HepG2 (cell line): ENCODE results near the gene BARX2. TPM values are rescaled to one million over a fixed set of nuclear protein-coding genes. Genes with fewer than 3 reads are reported as not detected.

Source experiments
- AHDC1 ChIP-seq: sonication (generic); formaldehyde crosslinking; IDR thresholded peaks from 2 replicates; pipeline ENCODE4 v1.5.1; 2020; ENCODE audit warnings: mild to moderate bottlenecking, missing genetic modification reagents, borderline replicate concordance
- ARID4A ChIP-seq: sonication (generic); formaldehyde crosslinking; IDR thresholded peaks from 2 replicates; pipeline ENCODE4 v1.5.0; 2020; ENCODE audit warnings: mild to moderate bottlenecking, missing genetic modification reagents, borderline replicate concordance
- ATF1 ChIP-seq: IDR thresholded peaks from 2 replicates; pipeline ENCODE4 v1.6.1; 2016; ENCODE audit warnings: mild to moderate bottlenecking, control low read depth
- ETV5 ChIP-seq: IDR thresholded peaks from 2 replicates; pipeline ENCODE4 v1.6.1; 2018; ENCODE audit warnings: missing biosample characterization, missing genetic modification reagents, inconsistent platforms, borderline replicate concordance
- FOXC1 ChIP-seq: sonication (generic); formaldehyde crosslinking; IDR thresholded peaks from 2 replicates; pipeline ENCODE4 v1.8.0; 2022; ENCODE audit warnings: mild to moderate bottlenecking, missing genetic modification reagents, borderline replicate concordance
- GATAD2A ChIP-seq: IDR thresholded peaks from 2 replicates; pipeline ENCODE4 v1.6.1; 2016
- HOXA7 ChIP-seq: sonication (generic); formaldehyde crosslinking; IDR thresholded peaks from 2 replicates; pipeline ENCODE4 v1.8.1; 2022; ENCODE audit warnings: mild to moderate bottlenecking, missing genetic modification reagents, moderate library complexity
- KLF9 ChIP-seq: IDR thresholded peaks from 2 replicates; pipeline ENCODE4 v1.6.1; 2016; ENCODE audit warnings: low read depth
- NCOR1 ChIP-seq: fragments of 200-600 bp; sonication (generic); IDR thresholded peaks from 2 replicates; pipeline ENCODE4 v1.7.0; 2017; ENCODE audit warnings: antibody characterized with exemption, low read length, borderline replicate concordance
- NFE2L1 ChIP-seq: sonication (generic); formaldehyde crosslinking; IDR thresholded peaks from 2 replicates; pipeline ENCODE4 v1.4.0; 2020; ENCODE audit warnings: missing genetic modification reagents, mild to moderate bottlenecking, borderline replicate concordance
- PATZ1 ChIP-seq: sonication (generic); formaldehyde crosslinking; IDR thresholded peaks from 2 replicates; pipeline ENCODE4 v1.4.0; 2020; ENCODE audit warnings: missing genetic modification reagents
- ZNF879 ChIP-seq: sonication (generic); formaldehyde crosslinking; IDR thresholded peaks from 2 replicates; pipeline ENCODE4 v1.8.1; 2023; ENCODE audit warnings: missing genetic modification reagents
- ZUFSP ChIP-seq: sonication (generic); formaldehyde crosslinking; IDR thresholded peaks from 2 replicates; pipeline ENCODE4 v1.9.0; 2021; ENCODE audit warnings: missing genetic modification reagents, mild to moderate bottlenecking, borderline replicate concordance
- polyA plus RNA-seq, 8 experiments: library from polyadenylated mRNA; depleted of rRNA in 3 of 8; stranded (reverse) in 7 of 8; unstranded in 1 of 8; fragments of >200 nt; fragmentation: Illumina TruSeq in 4 of 8; extraction: Trizol in 4 of 8; gene quantifications; 2 replicates each; pipeline versions ENCODE4 v1.2.1 to v1.2.3, GENCODE V29; 2011 to 2016; ENCODE audit warnings: low read depth in 4 of 8, missing spikeins in 1 of 8, mixed read lengths in 1 of 8; ENCODE audit not compliant: insufficient read depth in 1 of 8
- total RNA-seq, 5 experiments: library from RNA; depleted of rRNA; stranded (reverse); fragments of >200 nt; fragmentation: Illumina TruSeq; extraction: Trizol; gene quantifications; 2 replicates each; pipeline ENCODE4 v1.2.3, GENCODE V29; 2016; ENCODE audit warnings: low read depth in 1 of 5
- TF ChIP-seq, protein P1 (sequence below): sonication (generic); formaldehyde crosslinking; IDR thresholded peaks from 2 replicates; pipeline ENCODE4 v1.9.0; 2021; ENCODE audit warnings: missing genetic modification reagents, borderline replicate concordance

Gene BARX2
- total and polyA plus RNA-seq, 2 of the 13 experiments (the other 11 are each of a cell fraction or from before 2014, with no cell fraction given) = not detected

DNA sequence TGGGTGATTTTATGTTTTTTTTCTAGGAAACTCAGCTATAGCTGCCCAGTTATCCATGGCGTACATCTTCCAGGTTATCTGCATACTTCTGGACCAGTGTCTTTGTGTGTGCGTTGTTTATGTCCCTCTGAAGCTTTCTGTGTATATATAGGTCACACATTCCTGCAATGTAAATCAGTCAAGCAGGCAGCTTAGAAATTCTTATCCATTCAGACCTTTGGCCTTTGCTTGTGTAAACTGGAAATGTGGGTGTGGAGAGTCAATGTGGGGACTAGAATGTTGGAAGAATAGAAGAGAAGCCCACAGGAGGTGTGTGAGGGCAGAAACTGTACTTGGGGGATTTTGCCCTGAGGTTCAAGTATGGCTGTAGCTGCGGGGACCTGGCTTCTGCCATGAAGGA is 51.7 kb downstream of the BARX2 start (continued):
- TF ChIP-seq AHDC1 (CRISPR knock-in tag) = no peak; the same call in 1 of the 2 replicates
- no peak for TF ChIP-seq ZUFSP (CRISPR knock-in tag)
- no peak for TF ChIP-seq NFE2L1 (CRISPR knock-in tag)
- TF ChIP-seq ATF1 = no peak
- TF ChIP-seq HOXA7 (CRISPR knock-in tag) = no peak
- TF ChIP-seq ETV5 = no peak
- TF ChIP-seq, protein P1, sequence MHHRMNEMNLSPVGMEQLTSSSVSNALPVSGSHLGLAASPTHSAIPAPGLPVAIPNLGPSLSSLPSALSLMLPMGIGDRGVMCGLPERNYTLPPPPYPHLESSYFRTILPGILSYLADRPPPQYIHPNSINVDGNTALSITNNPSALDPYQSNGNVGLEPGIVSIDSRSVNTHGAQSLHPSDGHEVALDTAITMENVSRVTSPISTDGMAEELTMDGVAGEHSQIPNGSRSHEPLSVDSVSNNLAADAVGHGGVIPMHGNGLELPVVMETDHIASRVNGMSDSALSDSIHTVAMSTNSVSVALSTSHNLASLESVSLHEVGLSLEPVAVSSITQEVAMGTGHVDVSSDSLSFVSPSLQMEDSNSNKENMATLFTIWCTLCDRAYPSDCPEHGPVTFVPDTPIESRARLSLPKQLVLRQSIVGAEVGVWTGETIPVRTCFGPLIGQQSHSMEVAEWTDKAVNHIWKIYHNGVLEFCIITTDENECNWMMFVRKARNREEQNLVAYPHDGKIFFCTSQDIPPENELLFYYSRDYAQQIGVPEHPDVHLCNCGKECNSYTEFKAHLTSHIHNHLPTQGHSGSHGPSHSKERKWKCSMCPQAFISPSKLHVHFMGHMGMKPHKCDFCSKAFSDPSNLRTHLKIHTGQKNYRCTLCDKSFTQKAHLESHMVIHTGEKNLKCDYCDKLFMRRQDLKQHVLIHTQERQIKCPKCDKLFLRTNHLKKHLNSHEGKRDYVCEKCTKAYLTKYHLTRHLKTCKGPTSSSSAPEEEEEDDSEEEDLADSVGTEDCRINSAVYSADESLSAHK (CRISPR knock-in tag) = no peak
- TF ChIP-seq NCOR1 = no peak
- TF ChIP-seq ZNF879 = no peak
- no peak for TF ChIP-seq GATAD2A (CRISPR knock-in tag)
- no peak for TF ChIP-seq FOXC1 (CRISPR knock-in tag)
- no peak for TF ChIP-seq KLF9 (CRISPR knock-in tag)
- TF ChIP-seq PATZ1 (CRISPR knock-in tag) = no peak
- TF ChIP-seq ARID4A (CRISPR knock-in tag) = no peak
